ENCODE results near the gene MORN1.

The MORN1 gene

DNA sequence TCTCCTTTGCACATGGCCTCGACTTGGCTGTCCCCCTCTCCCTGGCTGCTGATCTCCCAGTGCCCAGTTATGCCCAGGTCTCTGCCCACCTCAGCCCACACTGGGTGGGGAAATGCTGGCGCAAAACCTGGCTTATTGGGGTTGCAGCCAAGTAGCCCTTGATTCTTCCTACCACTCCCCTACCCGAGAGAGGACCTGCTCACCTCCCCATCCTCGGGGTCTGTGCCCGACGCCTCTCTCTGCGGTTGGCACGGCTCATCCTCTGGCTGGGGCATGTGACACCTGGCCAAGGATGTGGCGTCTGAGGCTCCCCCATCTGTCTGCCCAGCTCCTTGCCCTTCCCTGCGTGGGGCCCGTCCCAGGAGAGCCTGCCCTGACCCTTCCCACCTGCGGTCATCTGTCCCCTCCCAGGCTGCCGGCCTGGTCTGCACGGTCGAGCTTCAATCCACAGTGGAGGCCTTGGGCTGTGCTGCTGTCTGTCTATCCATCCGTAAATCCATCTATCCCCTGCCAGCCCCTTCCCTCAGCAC is 27.5 kb upstream of the MORN1 start:
- no peak for DNase-seq

DNA sequence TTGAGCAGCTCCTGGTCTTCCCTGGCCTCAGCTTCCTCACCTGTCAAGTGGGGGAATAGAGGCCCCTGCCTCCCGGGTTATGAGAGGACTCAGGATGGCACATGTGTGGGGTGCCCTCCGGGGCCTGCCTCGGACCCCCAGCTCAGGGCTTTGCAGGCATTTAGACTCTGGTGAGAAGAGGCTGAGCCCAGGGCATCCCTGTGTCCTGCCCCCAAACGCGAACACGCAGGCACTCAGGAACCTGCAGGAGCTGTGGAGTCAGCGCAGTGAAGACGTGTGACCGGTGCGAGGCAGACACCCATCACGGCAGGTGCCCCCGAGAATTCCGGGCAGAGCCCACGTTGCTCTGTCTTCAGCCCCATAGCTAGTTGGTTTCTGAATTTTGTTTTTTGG is 26.5 kb upstream of the MORN1 start:
- DNase-seq, result no peak

DNA sequence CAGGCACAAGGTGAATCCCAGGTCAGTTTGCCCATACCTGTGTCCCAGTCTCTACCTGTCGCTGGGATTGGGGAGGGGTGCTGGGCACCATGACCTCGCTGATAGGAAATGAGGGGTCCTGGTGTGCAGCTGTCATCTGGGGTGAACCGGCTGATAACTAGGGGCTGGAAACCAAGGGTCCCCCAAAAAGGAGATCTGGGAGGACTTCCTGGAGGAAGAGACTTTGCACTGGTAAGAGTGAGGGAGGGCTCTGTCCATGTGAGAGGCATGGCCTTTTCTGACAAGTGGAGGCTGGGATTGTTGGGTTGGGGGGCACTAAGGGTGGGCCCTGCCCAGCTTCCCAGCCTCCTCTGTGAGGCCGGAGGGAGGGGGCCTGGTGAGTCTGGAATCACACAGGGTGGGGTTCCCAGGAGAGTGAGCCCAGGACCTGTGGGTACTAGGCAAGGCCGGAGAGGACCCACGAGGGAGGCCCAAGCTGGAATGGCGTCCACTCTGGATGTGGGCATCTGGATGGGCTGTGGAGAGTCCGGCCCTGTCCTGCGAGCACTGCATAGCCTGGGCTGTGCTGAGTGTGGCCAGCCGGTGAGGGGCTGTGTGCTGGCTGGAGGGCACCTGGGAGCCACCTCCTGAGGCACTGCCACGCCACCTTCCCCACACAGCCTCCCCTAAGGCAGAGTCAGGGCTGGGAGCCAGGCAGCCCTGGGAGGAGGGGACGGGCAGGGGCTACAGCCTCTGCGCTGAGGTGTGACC is 25.9 kb upstream of the MORN1 start:
- no peak for DNase-seq

DNA sequence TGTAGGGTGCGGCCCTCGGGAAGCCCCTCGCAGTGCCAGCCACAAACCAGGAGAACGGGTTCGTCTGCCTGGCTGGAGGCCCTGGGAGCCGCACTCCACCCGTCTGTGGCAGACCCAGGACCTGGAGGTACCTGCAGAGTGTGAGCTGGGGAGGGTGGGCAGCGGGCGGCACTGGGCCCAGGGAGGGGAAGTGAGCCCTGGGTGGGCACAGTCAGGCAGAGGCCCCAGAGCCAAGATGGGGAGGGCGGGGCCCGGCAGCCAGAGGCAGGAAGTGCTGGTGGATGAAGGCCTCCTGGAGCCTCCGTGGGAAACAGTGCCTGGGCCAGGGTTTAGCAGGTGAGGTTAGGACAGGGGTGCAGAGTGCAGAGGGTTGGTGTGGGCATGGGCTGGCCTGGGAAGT is 25.0 kb upstream of the MORN1 start:
- DNase-seq, result no peak

DNA sequence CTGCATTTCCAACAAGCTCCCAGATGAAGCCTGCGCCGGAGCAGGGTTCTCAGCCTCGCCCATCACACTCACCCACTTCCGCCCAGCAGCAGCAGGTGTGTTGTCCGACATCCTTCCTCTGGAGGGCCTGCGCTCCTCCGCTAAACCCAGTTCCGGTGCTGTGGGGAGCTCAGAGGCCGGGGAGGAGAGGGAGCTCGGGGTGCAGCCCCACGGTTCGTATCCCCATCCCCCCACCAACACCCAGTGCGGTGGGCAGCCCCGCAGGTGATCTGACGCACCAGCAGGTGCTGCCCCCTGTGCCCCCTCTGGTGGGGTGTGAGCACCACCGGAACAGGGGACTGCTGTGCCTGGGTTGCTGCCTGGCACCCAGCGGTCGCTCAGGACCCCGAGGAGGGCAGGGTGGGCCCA is 24.5 kb upstream of the MORN1 start:
- no peak for DNase-seq

DNA sequence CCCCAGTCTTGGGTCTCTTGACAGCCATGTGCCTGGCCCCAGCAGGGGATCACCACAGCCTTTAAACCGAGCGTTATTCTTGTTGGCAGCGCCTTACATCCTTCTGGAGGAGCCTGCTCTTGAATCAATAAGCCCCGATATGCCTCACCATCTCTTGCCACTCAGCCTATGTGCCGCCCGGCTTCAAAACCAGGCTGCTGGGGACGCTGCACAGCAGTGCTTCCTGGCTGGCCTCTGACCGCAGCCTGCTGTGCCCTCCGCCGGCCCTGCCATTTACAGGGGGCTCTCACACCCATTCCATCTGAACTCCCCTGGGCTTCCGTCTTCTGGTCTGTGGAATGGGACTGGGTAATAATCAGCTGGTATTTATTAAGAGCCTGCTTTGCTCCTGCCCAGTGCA is 24.0 kb upstream of the MORN1 start:
- no peak for DNase-seq

DNA sequence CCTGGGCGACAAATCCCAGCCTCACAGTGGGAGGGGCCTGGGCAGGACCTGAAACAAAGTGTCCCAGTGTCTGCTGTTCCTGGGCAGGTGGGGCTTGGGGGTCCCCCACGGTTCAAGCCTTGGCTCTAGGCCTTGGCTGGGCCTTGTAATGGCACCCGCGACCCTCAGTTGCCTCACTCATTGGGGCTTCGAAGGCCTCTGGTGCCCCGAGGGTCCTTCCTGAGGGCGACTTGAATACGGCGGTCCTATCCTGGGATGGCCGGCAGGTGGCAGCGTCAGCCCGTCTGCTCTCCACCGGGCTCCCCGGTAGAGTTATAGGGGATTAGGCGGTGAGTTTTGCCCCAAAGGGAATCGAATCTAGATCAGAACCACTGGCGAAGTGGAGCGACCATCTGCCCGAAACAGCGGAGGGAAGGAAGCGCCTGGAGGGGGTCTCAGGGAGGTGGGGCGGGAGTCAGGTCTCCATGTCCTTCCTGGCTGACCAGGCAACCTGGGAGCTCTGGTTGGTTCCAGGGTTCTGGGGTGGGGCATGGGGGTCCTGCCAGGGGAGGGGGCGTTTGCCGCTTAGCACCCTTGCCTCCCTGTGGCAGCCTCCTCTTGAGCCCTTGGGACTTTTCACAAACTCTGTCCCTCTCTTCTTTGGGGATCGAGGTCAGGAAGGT is 23.1 kb upstream of the MORN1 start:
- peak; percentile 71 for DNase-seq

DNA sequence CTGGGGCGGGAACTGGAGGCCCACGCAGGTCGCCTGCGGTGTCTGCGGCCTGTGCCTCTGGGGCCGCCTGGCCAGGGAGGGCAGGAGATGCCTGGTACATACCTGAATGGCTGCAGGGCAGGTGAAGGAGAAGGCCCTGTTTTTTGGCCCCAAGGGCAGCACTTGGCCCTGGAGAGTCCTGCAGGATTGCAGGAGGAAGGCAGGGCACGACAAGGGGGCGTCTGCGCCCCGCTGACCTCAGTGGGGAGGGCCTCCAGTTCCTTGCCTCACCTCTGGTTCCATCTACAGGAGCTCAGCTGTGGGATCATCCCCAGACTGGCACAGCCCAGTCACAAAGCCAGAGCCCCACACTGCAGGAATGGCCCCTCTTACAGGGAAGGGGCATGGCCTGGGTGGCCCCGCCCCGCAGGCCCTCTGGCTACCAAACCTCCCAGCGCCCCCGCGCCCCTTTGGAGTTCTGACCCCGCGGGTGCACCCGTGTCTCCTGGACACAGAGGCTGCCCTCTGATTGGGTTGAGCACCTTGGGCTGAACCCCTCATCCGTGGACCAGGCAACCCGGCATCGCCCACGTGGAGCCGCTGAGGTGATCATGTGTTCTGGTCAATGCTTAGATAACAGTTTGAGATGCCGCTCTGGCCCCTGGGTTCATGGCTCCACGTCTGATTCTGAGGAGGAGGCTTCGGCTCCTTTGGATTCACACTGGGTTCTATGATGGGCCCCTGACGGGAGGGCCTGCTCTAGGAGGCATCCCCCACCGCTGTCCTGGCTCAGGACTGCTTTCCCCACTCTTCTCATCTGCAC is 22.3 kb upstream of the MORN1 start:
- DNase-seq, result no peak

DNA sequence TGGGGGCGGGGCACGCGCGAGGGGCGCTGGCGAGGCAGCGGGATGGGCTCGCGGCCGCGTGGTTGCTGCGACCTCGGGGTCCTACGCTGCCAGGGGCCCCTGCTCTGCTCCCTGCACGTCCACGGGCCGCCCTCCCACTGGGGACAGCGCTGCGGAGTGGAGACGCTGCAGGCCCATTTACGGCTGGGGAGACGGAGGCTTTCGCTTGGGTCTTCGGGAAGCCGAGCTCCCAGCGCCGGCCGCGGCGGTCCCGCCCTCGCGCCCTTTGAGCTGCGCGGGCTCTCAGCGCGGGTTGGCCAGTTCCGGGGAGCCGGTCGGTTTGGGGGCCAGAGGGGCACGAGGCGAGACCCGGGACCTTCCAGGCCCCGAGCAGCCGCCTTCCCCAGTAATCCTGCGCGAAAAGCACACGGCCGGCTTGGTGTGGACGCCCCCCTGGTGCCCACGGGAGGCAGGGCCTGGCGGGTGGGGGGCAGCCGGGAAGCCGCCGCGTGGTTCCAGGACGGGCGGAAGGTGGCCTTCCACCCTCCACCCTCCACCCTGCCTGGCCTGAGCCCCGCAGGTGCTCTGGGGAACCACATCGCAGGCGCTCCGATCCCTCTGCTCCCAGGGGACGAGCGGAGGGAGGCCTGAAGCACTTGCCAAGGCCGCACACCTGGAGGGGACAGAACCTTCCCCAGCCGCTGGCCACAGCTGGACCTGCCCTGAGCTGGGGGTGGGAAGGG is 21.6 kb upstream of the MORN1 start:
- no peak for DNase-seq

DNA sequence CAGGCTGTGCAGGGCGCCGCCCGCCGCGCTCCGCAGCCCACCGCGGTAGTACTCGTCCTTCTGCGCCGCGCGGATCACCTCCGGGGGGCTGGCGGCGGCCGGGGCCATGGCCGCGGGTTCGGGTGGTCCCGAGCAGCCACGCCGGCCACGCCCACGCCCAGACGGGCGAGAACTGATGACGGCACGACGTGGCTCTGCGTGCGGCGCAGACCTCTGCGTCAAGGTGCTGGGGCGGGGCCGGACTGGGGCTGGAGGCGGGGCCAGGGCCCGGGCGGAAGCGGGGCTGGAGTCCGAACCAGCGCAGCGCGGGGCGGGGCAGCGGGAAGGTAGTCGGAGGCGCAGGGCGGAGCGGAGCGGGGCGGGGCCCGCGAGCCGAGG is 21.0 kb upstream of the MORN1 start, which contains the start of gene PEX10:
Gene PEX10 (minus strand): TSS at position 170 of the 378 bp plus-strand sequence. CDS start 62 bp downstream, at position 108.
- peak; percentile 97 for DNase-seq

DNA sequence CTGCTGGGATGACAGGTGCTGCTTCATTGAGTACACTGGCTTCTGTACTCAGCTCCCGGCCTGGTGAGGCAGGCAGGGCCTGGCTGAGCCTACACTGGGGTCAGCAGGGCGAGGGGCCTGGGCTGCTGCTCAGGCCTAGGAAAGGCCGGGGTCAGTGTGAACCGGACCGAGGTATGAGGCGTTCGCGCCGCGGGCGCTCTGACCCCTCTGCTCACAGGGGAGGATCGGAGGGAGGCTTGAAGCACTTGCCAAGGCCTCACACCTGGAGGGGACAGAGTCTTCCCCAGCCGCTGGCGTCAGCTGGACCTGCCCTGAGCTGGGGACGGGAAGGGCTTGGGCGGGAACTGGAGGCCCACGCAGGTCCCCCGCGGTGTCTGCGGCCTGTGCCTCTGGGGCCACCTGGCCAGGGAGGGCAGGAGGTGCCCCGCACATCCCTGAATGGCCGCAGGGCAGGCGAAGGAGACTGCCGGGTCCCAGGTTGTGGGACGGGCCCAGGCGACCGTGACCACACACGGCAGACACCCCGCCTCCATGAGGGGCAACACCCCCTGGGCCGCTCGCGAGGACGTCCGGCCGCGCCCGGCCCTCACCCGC is 20.5 kb upstream of the MORN1 start:
- DNase-seq, result no peak

DNA sequence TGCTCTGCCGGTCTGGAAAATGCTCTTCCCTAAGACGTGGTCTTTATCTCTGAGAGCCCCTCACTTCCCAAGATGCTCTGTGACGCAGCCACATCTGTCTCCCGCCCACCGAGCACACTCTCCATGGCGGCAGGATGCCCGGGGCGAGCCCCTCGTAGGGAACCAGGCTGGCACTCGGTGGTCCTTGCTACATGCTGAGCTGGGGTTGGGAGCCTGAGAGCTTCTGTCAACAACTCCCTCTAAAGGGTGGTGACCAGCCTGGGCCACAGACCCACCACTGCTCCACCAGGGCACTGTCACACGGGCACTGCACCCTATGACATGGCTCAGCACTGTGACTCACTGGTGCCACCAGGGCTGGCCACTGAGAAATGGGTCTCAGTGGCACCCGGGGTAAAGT is 18.4 kb upstream of the MORN1 start:
- no peak for DNase-seq

DNA sequence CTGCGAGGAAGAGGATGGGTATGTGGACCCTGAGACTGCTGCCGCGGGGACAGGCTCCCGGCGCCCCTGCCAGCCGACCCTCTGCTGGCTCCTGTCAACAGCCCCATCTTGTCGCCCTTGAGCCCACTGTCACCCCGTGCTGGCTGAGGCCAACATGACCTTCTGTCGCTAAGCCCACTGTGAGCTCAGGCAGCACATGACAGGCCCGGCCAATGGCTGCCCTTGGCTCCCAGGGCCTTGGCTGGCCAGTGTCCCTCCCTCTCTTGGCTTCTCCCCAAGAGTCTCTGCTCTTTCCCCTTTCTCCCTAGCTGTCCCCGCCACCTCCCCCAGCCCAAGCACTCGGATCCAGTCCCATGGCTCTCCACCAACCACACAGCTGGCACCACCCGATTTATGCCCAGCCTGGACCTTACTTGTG is 17.5 kb upstream of the MORN1 start:
- DNase-seq, result no peak

DNA sequence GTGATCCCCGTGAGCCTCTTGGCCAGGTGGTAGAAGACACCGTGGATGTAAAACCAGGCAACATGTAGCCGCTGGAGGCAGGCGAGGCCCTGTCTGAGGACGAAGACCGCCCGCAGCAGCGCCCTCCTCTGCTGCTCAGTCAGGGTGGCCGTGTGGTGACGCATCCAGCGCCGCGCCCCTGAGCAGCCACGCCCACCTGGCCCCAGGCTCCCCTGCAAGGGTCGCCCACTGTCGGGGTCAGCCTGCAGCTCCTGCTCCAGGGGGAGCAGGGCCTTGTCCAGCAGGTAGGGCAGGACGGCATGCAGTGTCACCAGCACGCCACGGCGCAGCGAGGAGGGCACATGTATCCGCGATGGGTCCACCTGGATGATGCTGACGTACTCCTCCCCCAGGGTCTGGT is 17.1 kb upstream of the MORN1 start:
- DNase-seq, result no peak

DNA sequence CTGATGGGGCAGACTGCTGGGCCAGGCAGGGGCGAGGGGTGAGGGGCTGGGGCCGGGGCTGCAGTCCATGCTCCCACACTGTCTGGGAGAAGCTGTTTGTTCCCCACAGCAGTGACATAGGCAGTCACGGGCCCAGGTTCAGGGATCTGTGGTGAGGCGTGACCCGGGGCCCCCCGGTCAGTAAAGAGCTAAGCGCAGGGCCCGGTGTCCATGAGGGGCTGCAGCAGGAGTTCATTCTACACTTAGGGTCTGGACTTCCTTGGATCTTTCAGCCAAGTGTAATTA is 16.6 kb upstream of the MORN1 start:
- DNase-seq, result no peak

DNA sequence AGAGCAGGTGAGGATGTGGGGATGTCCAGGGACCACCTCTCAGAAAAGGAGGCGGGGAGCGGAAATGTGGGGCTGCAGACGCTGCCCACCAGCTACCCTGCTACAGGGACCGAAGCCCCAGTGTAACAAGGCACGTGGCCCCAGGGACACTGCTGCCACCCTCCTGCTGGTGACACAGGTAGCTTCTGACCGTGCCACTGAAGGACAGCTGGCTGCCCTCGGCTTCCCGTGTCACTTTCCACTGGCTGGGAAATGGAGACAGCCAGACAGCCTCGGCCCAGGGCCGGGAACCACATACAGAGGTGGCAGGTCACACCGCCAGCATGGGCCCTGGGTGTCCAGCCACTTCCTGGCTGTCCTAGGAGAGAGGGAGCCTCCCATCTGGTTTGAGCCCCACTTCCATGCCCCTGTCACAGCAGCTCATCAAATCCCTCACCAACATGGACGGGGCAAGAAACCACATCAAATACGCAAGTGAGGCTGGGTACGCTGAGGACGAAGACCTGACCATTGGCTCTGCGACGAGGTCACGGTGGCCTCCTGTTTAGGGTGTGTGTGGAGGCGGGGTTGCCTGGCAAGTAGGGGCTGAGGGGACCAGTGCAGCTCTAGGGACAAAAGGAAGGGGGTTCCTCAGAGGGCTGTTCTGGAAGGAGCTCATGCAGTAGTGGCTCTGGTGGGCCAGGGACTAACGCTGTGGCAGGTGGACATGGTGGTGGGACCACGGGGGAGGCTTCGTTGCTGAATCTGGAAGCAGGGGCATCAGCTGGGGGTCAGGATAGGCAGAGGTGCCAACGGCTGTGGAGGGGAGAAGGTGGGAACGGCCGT is 16.0 kb upstream of the MORN1 start:
- no peak for DNase-seq

DNA sequence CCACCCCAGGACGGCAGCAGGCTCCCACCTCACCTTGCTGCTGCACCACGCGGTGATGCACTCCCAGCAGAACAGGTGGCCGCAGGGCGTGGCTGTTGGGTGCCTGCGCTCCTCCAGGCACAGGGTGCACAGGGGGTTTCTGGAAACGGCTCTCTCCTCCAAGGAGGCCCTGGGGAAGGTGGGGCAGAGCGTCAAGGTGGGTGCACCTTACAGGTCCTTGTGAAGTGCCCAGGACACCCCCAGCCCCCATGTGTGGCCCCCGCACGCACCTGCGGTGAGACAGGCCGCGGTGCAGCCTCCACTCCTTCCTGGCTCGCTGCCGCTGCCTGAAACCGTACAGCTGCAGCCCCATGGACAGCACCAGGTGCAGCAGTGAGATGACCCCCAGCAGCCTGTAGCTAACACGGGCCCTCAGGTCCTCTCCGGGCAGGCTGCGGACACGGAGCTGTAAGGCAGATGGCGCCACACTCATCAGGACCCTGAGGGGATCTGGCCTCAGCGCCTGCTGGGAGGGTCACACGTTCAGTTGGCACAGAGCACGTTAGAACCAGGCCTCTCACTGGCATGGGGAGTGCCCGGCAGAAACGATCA is 15.2 kb upstream of the MORN1 start:
- DNase-seq, result no peak

DNA sequence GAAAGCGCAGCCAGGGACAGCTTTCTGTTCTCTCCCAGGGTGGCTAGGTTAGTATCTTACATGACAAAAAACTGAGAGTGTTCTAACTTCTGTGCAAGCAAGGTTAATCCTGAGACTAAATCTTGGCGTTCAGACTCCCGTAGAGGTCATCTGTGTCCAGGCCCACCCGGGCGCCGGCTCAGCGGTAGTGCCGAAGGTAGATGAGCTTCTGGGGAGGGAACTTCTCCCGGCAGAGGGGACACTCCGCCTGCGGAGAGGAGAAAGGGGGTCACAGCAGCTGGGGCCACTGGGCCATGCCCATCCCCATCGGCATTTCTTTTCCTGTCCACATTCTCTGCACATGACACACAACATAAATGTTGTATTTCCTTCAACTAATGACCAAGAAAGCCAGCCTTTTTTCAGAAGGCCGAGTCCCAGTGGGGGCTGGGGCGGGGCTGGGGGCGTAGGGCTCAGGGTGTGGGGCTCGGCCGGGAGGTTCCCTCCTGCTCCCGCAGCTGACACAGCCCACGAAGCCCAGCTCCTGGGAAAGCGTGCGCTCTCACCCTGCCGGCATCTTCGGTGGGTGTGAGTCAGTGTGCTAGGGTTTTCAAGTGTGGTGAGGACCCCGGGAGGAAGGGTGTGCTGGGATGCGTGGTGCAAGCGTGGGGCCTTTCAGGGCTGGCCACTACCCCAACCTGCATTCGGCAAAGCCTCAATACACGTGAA is 14.4 kb upstream of the MORN1 start:
- DNase-seq, result peak; percentile 27

DNA sequence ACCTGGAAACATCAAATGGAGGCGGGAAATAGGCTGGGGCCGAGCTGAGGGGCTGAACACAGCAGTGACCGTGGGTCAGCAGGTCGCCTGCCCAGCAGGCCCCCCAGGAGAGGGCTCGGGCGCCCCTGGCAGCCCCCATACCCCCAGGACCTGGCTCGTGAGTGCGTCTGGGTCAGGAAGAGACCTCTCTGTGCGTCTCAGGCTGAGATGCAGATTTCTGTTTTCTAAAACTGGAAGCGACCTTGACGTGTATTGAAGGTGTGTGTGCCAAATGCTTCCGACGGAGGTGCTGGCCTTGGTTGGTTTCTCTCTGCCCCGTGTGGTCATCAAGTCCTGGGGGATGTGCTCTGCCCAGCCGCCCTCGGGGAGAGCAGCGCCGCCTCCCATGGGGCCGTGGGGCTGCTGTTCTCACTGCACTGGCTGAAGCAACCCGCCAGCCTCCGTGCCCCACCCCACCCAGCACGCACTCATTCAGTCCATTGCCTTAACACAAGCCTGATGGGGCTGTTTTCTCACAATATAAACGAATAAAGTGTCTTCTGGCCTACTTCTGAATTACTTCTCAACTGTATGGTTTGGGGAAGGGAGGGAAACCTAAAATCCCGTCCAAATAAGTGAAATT is 13.6 kb upstream of the MORN1 start:
- no peak for DNase-seq

Measured in T1000 (cell line).